Panc1 (cell line): Measurements from ENCODE around the gene RBBP8. TPM values are rescaled to one million over a fixed set of nuclear protein-coding genes. Genes with fewer than 3 reads are reported as not detected.

ENCODE experiments used
- ATAC-seq: fragments of 200-7000 bp; cut with Tn5 transposase; 2 replicates; pipeline ENCODE4 v1.9.1; 2020; ENCODE audit warnings: mild to moderate bottlenecking, moderate library complexity
- BruUV-seq: library from RNA; stranded (reverse); fragments of 400-500 nt; replicated peaks from 2 replicates; lab custom pipeline; 2021; lab: Mats Ljungman, UMichigan
- CTCF ChIA-PET: fragments of 300-600 bp; sonication (Branson Sonifier 250); formaldehyde crosslinking; loops from one replicate; lab custom pipeline; 2022; ENCODE audit warnings: antibody characterized with exemption; lab: Charles Lee
- POLR2A ChIA-PET: fragments of 300-600 bp; sonication (Branson Sonifier 250); formaldehyde crosslinking; loops from one replicate; lab custom pipeline; 2022; ENCODE audit warnings: antibody characterized with exemption; lab: Charles Lee
- DNase-seq: peaks from one replicate; pipeline ENCODE4 v3.0.0-alpha.2; 2010; ENCODE audit warnings: low read depth, low spot score
- H3K27ac ChIP-seq: 2 replicates; pipeline ENCODE4 v1.5.1; 2011; ENCODE audit warnings: mild to moderate bottlenecking, low read length, inconsistent platforms
- H3K27me3 ChIP-seq: fragments of 200-500 bp; sonication (Bioruptor generic); 2 replicates; pipeline ENCODE4 v1.6.0; 2014; ENCODE audit warnings: low read length, inconsistent platforms; ENCODE audit not compliant: control insufficient read depth, insufficient read depth
- H3K36me3 ChIP-seq: fragments of 200-500 bp; sonication (Bioruptor generic); 2 replicates; pipeline ENCODE4 v1.5.1; 2014; ENCODE audit warnings: inconsistent platforms, mild to moderate bottlenecking, low read length, moderate library complexity; ENCODE audit not compliant: control insufficient read depth, insufficient read depth
- H3K4me1 ChIP-seq: 2 replicates; pipeline ENCODE4 v1.5.1; 2011; ENCODE audit warnings: inconsistent platforms, mild to moderate bottlenecking, low read length, moderate library complexity; ENCODE audit not compliant: control insufficient read depth, insufficient read depth
- H3K4me3 ChIP-seq, 2 experiments: 2 replicates each; pipeline ENCODE4 v1.5.1; 2011 to 2012; ENCODE audit warnings: low read depth in 2 of 2, low read length in 2 of 2, mild to moderate bottlenecking in 2 of 2, inconsistent platforms in 1 of 2, moderate library complexity in 1 of 2
- H3K9me3 ChIP-seq: fragments of 200-500 bp; sonication (Bioruptor generic); 2 replicates; pipeline ENCODE4 v1.5.1; 2014; ENCODE audit warnings: low read depth, mild to moderate bottlenecking, inconsistent platforms, low read length, moderate library complexity; ENCODE audit not compliant: control insufficient read depth, insufficient read depth
- CTCF ChIP-seq: fragments of 450-650 bp; IDR thresholded peaks from 2 replicates; pipeline ENCODE4 v1.5.1; 2017; ENCODE audit warnings: mild to moderate bottlenecking
- POLR2AphosphoS5 ChIP-seq: IDR thresholded peaks from 2 replicates; pipeline ENCODE4 v1.6.1; 2012; ENCODE audit warnings: mild to moderate bottlenecking, low read depth, low read length, moderate library complexity
- SIN3A ChIP-seq: IDR thresholded peaks from 2 replicates; pipeline ENCODE4 v1.6.1; 2012; ENCODE audit warnings: low read depth, mild to moderate bottlenecking, low read length, moderate library complexity, borderline replicate concordance; ENCODE audit not compliant: insufficient read depth
- TCF7L2 ChIP-seq: IDR thresholded peaks from 2 replicates; pipeline ENCODE4 v1.6.1; 2011; ENCODE audit warnings: mild to moderate bottlenecking, low read depth, low read length, inconsistent platforms
- in situ Hi-C: cut with HindIII; loops from 2 replicates; pipeline ENCODE4 v1.10.0; 2016; ENCODE audit warnings: low sequenced_read_pairs, low pct_unique_long_range_greater_than_20kb
- intact Hi-C: fragments of 100-400 bp; cut with micrococcal nuclease; formaldehyde crosslinking; loops from one replicate; pipeline ENCODE4 v1.10.0; 2022; ENCODE audit not compliant: unreplicated experiment
- total RNA-seq: library from RNA; stranded (reverse); gene quantifications from one replicate; pipeline ENCODE4 v1.2.1, GENCODE V29; 2021; ENCODE audit not compliant: unreplicated experiment
- TF ChIP-seq, protein P1 (sequence below), 2 experiments: IDR thresholded peaks; 2 replicates each; pipeline ENCODE4 v1.6.1; 2011 to 2012; ENCODE audit warnings: low read depth in 2 of 2, control low read depth in 1 of 2, low read length in 1 of 2, mild to moderate bottlenecking in 1 of 2, moderate library complexity in 1 of 2; ENCODE audit not compliant: insufficient read depth in 1 of 2

The RBBP8 gene
- total RNA-seq, 1 experiment from 2014 or later: 62.8 TPM

DNA sequence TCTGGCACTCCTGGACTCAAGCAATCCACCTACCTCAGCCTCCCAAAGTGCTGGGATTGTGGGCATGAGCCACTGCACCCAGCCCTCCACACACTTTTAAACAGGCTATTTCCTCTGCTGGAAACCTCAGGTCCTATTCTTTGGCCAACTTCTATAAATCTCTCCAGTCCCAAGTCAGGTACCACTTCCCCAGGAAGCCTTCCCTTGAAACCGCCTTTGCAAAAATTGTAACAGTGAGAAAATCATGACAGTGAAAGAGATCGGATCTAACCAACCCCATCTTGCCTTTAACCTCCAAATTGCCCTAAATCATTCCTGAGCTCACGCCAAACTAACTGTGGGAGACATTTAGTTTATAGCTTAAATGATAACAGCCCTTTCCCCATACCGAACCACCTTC is 134.9 kb downstream of the RBBP8 start:
- H3K4me1 ChIP-seq: peaks cover 4% of the 10 kb centered on the region
- intact Hi-C loops: loop anchor here (10.0 kb wide), 1 partner anchor 53 kb away; no protein-coding TSS in a partner anchor
- in situ Hi-C loops: no loop called here
- ChIA-PET CTCF (no interaction called here), POLR2A (interaction anchor here (0.6 kb wide), 1 partner anchor 1250 kb away, joined by 13 read pairs; no protein-coding TSS in a partner anchor)
- no TSS peak for BruUV-seq
- H3K4me3 ChIP-seq: no peak overlapping the region
- H3K27ac ChIP-seq: no peak overlapping the region
- H3K27me3 ChIP-seq: no peaks in the 10 kb centered on the region
- H3K36me3 ChIP-seq: no peaks in the 10 kb centered on the region
- ATAC-seq: no peak
- no peak for TF ChIP-seq POLR2AphosphoS5
- TF ChIP-seq, protein P1, sequence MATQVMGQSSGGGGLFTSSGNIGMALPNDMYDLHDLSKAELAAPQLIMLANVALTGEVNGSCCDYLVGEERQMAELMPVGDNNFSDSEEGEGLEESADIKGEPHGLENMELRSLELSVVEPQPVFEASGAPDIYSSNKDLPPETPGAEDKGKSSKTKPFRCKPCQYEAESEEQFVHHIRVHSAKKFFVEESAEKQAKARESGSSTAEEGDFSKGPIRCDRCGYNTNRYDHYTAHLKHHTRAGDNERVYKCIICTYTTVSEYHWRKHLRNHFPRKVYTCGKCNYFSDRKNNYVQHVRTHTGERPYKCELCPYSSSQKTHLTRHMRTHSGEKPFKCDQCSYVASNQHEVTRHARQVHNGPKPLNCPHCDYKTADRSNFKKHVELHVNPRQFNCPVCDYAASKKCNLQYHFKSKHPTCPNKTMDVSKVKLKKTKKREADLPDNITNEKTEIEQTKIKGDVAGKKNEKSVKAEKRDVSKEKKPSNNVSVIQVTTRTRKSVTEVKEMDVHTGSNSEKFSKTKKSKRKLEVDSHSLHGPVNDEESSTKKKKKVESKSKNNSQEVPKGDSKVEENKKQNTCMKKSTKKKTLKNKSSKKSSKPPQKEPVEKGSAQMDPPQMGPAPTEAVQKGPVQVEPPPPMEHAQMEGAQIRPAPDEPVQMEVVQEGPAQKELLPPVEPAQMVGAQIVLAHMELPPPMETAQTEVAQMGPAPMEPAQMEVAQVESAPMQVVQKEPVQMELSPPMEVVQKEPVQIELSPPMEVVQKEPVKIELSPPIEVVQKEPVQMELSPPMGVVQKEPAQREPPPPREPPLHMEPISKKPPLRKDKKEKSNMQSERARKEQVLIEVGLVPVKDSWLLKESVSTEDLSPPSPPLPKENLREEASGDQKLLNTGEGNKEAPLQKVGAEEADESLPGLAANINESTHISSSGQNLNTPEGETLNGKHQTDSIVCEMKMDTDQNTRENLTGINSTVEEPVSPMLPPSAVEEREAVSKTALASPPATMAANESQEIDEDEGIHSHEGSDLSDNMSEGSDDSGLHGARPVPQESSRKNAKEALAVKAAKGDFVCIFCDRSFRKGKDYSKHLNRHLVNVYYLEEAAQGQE (IDR thresholded peaks at IDR 0.05; ENCODE audit: insufficient read depth in 1 of 2, low read depth in 2 of 2, low read length in 1 of 2): no peak
- no peak for TF ChIP-seq TCF7L2
- no peak for TF ChIP-seq SIN3A
- no peak for TF ChIP-seq CTCF
- H3K9me3 ChIP-seq: peaks cover 7% of the 10 kb centered on the region; the same call in 1 of the 2 replicates
- DNase-seq: no peak

DNA sequence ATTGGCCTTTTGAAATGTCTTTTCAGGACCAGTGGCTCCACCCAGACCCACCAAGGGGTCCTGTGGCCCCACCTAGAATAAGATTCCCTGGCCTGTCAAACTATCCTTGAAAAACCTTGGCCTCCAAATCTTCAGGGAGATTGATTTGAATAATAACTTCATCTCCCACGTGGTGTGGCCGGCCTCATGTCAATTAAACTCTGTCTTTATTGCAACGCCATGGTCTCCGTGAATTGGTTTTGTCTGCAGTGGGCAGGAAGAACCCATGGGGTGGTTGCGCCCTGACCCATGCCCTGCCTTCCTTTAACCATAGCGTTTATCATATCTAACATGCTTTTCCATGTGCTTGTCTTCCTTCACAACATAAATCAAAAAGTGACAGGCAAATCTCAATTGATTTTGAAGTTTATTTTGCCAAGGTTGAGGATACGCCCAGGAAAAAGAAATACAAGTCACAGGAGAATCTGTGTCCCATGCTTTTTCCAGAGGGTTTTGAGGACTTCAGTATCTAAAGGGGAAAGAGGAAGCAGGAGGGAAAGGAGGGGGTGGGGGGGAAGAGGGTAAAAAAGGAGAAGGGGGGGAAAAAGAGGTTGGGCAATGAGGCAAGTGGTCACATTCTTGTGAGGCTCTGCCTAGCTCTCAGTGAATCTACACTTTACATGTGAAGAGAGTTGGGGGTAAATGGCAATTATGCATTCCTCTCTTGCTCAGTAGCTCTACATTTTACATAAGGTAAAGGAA is 135.6 kb downstream of the RBBP8 start:
- Histone ChIP-seq H3K27ac (no peak overlapping the region), H3K4me3 (no peak overlapping the region), H3K4me1 (peaks cover 8% of the 10 kb centered on the region), H3K36me3 (no peaks in the 10 kb centered on the region), H3K27me3 (no peaks in the 10 kb centered on the region), H3K9me3 (no peaks in the 10 kb centered on the region)
- intact Hi-C loops (loop anchor here (10.0 kb wide), 1 partner anchor 54 kb away; no protein-coding TSS in a partner anchor), in situ Hi-C loops (no loop called here)
- no peak for DNase-seq
- ChIA-PET POLR2A (no interaction called here), CTCF (no interaction called here)
- no peak for ATAC-seq
- BruUV-seq: no TSS peak
- no peak for TF ChIP-seq POLR2AphosphoS5
- TF ChIP-seq CTCF: no peak
- TF ChIP-seq, protein P1 (IDR thresholded peaks at IDR 0.05; ENCODE audit: insufficient read depth in 1 of 2, low read depth in 2 of 2, low read length in 1 of 2): no peak
